ENCODE results near the gene STRN3. TPM values are rescaled to one million over a fixed set of nuclear protein-coding genes. Genes with fewer than 3 reads are reported as not detected.

Gene STRN3
- total RNA-seq, 4 donors from 2014 or later, result 34.8 to 52.6 (median 42.4) TPM

DNA sequence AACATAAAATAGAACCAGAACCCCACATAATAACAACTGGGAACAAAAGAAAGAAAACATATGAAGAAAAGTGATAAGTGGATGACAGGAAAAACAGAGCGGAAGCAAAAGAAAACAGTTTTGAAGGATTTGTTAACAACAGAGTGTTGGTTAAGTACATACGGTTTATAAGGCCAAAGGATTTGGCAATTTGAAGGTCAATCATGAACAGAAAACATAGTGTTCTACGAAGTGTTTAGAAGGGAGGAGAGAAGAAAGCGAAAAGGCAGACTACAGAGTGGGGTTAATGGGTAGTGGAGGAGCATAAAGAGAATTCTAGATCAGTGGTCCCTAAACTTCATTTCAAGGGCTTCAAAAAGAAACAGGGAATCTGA, 4.6 kb downstream of the STRN3 start:
- TF ChIP-seq, protein P1, sequence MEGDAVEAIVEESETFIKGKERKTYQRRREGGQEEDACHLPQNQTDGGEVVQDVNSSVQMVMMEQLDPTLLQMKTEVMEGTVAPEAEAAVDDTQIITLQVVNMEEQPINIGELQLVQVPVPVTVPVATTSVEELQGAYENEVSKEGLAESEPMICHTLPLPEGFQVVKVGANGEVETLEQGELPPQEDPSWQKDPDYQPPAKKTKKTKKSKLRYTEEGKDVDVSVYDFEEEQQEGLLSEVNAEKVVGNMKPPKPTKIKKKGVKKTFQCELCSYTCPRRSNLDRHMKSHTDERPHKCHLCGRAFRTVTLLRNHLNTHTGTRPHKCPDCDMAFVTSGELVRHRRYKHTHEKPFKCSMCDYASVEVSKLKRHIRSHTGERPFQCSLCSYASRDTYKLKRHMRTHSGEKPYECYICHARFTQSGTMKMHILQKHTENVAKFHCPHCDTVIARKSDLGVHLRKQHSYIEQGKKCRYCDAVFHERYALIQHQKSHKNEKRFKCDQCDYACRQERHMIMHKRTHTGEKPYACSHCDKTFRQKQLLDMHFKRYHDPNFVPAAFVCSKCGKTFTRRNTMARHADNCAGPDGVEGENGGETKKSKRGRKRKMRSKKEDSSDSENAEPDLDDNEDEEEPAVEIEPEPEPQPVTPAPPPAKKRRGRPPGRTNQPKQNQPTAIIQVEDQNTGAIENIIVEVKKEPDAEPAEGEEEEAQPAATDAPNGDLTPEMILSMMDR (IDR thresholded peaks at IDR 0.05; ENCODE audit: low read depth), result no peak

DNA sequence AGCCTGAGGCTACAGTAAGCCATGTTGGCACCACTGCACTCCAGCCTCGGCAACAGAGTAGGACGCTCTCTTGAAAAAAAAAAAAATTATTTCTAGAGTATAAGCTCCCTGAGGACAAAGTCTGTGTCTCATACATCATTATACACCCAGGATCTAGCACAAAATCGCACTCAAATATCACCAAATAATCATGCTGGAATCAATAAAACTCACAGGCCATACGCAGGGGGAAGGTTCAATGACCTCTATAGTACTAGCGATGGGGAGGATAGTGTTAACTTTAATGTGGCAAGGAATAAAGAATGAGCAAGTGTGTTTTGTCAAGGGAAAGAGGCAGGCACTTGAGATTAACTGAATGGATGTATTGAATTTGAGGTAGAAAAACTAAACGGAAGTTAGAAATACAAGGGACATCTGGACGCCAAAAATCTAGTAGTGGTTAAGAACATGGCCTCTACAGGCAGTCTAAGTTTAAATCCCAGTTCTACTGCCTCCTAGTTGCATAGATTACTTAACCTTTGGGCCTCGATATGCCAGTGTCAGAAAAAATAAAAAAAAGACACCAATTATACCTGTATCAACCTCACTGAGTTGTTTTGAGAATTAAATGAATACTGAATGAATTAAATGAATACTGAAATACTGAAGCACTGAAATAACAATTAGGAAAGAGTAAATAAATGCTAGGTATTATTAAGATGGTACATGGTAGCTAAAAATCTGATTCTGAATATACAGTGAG, 5.2 kb downstream of the STRN3 start:
- TF ChIP-seq, protein P1 (IDR thresholded peaks at IDR 0.05; ENCODE audit: low read depth), result no peak

DNA sequence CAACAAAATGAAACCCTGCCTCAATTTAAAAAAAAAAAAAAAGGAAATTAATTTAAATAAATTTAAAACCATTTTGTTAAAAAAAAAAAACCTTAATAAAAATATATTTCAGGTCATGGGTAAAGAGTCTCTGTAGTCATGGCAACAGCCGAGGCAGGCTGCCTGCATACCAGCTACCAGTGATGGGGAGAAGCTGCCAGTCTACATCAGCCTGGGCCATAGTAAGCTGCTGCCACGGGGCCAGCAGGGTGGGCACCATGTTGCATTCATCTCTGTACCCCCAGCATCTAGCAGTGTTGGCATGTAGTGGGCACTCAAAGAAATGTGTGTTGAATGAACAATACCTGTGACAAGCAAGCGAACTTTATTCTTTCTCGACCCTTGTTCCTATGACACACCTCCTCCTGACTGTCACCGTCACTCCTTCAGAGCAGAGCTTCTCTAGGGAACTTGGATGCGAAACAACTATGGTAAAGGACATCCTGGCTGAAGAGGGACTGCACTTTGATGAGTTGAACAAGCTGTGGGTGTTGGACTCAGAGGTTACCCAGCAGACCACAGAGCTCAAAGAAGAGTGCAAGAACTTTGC, 8.0 kb downstream of the STRN3 start:
- TF ChIP-seq, protein P1 (IDR thresholded peaks at IDR 0.05; ENCODE audit: low read depth), result no peak

DNA sequence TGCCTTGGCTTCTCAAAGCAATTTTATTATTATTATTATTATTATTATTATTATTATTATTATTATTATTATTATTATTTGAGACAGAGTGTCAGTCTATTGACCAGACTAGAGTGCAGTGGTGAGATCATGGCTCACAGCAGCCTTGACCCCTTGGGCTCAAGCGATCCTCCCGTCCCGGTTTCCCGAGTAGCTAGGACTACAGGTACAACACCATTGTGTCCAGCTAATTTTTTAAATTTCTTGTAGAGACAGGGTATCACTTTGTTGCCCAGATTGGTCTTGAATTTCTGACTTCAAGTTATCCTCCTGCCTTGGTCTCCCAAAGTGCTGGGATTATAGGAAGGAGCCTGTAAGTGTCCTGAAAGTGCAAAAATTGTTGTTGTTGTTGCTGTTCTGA, 12.3 kb downstream of the STRN3 start:
- TF ChIP-seq, protein P1 (IDR thresholded peaks at IDR 0.05; ENCODE audit: low read depth), result no peak

DNA sequence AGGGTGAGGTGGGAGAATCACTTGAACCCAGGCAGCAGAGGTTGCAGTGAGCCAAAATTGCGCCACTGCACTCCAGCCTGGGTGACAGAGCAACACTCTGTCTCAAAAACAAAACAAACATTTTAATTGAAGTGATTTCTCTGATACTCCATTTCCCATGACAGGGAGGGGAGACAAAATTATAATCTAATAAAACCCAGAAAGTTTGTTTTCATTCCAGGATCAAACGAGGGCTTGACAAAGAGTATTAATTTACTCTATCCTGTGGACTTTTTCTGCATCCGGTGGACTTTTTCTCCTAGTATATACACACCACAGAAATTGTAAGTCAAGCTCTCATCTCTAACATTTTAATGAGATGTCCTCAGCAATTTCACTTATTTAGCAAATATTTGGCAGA, 15.2 kb downstream of the STRN3 start:
- TF ChIP-seq, protein P1 (IDR thresholded peaks at IDR 0.05; ENCODE audit: low read depth), result no peak

DNA sequence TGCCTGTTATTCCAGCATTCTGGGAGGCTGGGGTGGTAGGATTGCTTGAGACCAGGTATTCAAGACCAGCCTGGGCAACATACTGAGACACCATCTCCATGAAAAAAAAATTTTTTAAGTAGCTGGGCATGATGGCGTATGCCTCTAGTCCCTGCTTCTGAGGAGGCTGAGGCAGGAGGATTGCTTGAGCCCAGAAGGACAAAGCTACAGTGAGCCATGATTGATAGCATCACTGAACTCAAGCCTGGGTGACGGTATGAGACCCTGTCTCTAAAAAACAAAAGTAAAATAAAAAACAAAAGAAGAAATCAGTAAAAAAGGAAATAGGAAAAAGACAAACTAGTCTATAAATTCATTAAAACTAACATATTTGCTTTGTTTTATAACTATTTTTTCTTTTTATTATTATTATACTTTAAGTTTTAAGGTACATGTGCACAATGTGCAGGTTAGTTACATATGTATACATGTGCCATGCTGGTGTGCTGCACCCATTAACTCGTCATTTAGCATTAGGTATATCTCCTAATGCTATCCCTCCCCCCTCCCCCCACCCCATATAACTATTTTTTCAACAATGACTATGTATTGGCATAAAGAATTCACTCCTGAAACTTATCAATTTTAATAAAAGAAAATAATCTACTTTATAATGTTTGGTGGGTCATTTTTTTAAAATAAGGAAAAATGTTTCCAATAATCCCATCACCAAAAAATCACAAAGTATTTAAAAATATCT, 16.2 kb downstream of the STRN3 start:
- TF ChIP-seq, protein P1 (IDR thresholded peaks at IDR 0.05; ENCODE audit: low read depth), result no peak

DNA sequence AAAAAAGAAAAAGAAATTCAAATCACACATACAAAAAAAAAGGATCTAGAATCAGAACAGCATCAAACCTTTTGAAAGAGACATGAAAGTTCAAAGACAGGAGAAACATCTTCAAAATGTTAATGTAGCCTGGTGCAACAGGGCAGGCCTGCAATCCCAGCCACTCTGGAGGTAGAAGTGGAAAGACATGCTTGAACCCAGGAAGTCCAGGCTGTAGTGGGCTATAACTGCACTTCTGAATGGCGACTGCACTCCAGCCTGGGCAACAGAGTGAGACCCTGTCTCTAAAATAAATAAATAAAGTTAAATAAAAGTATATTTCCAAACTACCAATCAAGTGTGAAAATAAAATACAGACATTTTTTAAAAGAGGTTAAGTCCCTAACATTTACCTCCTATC, 19.5 kb downstream of the STRN3 start:
- TF ChIP-seq, protein P1 (IDR thresholded peaks at IDR 0.05; ENCODE audit: low read depth), result no peak
